ENCODE results near the gene EFNA5.
"Not testable (repeated sequence)": the region's sequence is repeated elsewhere in the genome, so short reads cannot be mapped to it uniquely, and the experiment has no call there.

EFNA5 gene

DNA sequence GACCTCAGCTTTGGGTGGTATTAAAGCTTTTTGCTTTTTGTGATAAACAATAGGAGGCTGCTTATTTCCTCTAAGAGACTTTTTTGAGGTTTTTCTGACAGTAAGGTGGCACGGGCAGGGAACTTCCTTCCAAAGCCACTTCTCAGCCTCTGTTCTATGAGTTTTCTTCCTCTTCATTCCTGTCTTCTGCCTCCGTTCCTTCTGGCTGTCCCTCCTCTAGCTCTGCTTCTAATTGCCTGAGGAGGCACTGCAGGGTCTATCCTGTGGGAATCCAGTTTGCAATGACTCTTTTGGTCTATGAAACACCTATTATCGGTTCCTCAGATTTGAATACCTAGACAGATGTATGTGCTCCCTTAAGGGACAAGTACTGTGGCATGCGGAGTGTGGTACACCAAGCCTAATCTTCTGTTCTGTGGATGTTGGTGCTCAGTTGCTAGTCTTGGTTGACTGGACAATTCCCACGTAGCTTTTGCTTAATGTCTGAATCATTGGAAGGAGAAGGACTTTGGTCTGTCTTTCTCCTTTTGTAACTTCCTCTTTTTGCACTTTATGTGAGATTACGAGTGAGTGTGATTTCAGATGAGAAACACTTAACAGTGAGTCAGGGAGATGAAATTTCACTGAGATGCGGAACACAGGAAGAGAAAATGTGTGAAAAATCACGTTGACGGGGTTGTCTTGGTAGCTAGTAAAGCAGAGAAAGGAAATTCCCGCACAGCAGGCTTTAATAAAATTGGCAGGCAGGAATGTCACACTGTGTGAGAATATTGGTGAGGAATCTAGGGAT, 305.2 kb downstream of the EFNA5 start:
- peak; percentile 57 for DNase-seq (ENCODE audit: low read depth)

GRCh38 chr5:107364443-107365319, 306.1 kb downstream of the EFNA5 start:
- DNase-seq (ENCODE audit: low read depth) = no peak

DNA sequence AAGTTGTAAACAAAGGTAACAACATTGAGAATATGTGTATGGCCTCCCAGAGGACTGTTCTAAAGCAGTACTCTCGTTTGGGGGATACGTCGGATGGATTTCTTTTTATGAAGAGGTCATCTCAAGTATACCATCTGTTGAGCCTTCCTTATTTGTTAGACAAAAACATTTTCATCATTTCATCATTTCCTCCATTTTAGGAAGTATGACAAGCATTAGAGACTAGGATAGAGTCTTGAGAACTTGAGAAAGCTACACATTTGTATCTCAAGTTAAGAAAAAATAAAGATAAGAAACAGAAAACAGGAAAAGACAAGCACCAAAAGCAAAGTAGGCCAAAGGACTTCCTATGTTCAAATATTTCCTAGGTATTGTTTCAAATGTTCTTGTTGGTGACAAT, 307.0 kb downstream of the EFNA5 start:
- no peak for DNase-seq (ENCODE audit: low read depth)

DNA sequence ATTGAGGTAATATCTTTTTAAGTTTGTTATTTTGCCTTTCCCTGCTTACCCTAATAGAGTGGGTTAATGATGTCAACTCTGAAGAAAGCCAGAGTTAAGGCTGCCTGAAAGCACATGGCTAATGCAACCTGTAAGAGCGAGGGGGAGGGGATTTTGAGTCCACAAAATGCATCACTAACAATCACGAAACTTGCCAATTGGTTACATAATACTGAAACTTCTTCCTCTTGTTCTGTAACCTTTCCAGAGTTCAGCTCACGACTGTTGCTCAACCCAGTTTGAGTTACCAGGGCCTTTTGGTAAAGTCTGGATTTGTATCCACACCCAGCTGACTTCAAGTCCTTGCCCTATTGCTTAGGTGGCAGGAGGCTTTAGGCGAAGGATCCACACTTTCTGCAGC, 308.8 kb downstream of the EFNA5 start:
- peak; percentile 40 for DNase-seq (ENCODE audit: low read depth)

DNA sequence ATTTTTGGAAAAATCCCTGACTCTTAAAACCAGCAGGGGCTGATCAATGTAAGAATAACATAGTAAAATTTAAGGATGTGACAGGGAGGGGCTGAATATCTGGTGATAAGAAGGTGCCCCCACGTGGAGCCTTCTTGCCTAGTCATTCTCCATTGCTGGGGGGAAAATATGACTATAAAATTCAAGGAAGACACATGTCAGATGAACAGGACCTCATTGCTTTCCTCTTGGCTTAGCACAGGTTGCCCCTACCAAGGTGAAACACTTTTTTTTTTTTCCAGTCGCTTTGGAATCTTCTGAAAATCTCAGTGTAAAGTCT, 310.9 kb downstream of the EFNA5 start:
- DNase-seq (ENCODE audit: low read depth) = no peak

DNA sequence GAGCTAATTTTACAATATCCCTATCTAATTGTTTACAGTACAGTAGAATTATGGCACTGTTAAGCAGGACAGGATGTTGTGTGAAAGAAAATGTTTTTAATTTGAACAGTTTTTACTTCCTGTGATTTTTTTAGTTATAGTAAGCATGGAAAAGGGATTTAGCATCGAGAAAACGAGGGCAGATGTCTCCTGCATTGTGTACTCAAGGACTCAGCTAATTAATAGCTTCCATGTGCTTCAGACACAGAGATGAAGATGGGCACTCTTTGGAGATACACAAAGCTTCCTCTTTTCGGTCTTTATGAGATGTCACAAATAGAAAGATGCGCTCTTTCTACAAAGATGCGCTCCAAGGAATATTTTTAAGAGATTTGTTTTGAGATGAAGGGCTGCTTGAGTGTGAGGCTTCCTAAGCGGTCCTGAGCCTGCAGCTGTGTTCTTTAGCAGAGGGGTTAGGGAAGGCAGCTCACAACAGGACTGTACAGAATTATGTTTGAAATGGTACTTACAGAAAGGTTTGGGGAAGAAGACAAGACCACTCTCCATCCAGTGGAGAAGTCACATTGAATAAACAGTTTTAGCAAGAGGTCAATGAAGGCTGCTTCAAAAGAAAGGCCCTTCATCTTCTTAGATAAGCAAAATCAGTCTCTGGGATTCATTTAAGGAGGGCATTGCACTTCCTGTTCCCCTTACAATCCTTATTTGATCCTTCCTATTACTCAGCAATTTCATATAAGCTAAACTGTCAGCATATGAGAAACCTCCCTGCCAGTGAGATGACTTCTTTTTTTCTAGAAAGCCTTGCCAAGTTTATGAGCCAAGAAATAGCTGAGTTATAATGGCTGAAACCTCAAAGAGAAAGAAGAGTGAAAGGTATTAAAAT, 311.5 kb downstream of the EFNA5 start:
- DNase-seq (ENCODE audit: low read depth) = no peak

GRCh38 chr5:107356891-107357290, 313.8 kb downstream of the EFNA5 start:
- DNase-seq (ENCODE audit: low read depth) = no peak

- no peak for DNase-seq (ENCODE audit: low read depth)
Observed at GRCh38 chr5:107352576-107352975, 318.2 kb downstream of the EFNA5 start.

GRCh38 chr5:107346580-107346979, 324.2 kb downstream of the EFNA5 start:
- DNase-seq (ENCODE audit: low read depth) = not testable (repeated sequence)

- no peak for DNase-seq (ENCODE audit: low read depth)
Observed at GRCh38 chr5:107342371-107342770, 328.4 kb downstream of the EFNA5 start.

GRCh38 chr5:107341376-107342084, 329.2 kb downstream of the EFNA5 start:
- no peak for DNase-seq (ENCODE audit: low read depth)

GRCh38 chr5:107340631-107341030, 330.1 kb downstream of the EFNA5 start:
- DNase-seq (ENCODE audit: low read depth) = no peak

DNA sequence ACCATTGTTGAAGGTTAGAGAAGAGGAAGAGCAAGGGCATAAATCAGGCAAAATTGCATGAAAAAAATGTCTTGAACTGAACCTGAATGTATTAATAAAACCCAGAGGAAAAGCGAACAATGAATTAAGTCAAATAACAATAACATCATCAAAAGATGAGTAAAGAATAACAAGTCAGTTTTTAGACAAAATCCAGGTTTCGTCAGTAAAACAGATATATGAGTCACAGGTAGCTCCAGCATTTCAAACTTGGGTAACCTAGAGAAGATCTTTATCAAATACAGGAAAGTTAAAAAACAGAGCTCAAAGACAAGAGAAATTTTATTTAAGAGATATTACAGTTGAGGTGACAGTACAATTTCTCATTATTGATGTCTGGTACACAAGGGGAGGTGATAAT, 332.4 kb downstream of the EFNA5 start:
- DNase-seq (ENCODE audit: low read depth) = no peak

- DNase-seq (ENCODE audit: low read depth) = no peak
Observed at GRCh38 chr5:107337281-107337680, 333.5 kb downstream of the EFNA5 start.

- no peak for DNase-seq (ENCODE audit: low read depth)
Observed at GRCh38 chr5:107331882-107332281, 338.9 kb downstream of the EFNA5 start.

GRCh38 chr5:107331312-107331711, 339.4 kb downstream of the EFNA5 start:
- DNase-seq (ENCODE audit: low read depth) = no peak

DNA sequence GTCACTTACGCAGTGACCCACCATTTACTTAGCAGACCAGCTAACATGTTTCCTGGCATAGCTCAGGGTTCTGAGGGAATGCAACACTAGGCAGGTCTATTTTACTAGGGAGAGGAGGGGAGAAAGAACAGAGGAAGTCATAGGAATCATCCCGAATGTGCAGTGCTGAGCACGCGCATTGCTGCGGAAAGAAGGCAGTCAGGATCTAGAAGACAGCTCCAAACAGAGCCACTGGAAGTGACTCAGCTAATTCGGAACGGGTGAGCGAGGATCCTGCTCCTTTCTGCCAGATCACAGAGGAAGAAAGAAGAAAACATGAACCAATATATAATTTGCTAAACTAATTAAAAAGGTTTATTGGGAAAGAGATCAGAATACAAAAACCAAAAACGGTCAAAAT, 339.8 kb downstream of the EFNA5 start:
- no peak for DNase-seq (ENCODE audit: low read depth)

- no peak for DNase-seq (ENCODE audit: low read depth)
Observed at GRCh38 chr5:107329850-107330249, 340.9 kb downstream of the EFNA5 start.
